ENCODE results near the gene C14orf180. TPM values are rescaled to one million over a fixed set of nuclear protein-coding genes. Genes with fewer than 3 reads are reported as not detected.

Gene C14orf180
- total RNA-seq, 1 experiment from 2014 or later, result not detected

DNA sequence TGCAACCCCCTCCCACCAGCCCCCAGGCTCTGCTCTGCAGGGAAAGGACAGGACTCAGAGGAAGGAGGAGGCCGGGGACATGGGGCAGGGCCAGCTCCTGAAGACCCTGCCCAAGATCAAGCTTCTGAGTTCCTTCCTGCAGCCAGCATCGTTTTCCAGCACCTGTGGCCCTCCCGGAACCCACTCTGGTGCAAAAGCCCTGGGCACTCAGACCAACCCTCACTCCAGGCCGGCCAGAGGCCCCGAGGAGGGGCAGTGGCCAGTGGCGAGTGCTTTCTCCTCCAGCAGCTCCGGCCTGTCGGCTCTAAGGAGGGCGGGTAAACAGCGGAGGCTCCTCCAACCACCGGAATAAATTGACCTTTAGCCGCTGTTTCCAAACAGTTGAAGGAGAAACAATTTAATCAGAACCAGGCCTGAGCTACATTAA, 14.2 kb downstream of the C14orf180 start:
- DNase-seq (ENCODE audit: low spot score), result no peak

DNA sequence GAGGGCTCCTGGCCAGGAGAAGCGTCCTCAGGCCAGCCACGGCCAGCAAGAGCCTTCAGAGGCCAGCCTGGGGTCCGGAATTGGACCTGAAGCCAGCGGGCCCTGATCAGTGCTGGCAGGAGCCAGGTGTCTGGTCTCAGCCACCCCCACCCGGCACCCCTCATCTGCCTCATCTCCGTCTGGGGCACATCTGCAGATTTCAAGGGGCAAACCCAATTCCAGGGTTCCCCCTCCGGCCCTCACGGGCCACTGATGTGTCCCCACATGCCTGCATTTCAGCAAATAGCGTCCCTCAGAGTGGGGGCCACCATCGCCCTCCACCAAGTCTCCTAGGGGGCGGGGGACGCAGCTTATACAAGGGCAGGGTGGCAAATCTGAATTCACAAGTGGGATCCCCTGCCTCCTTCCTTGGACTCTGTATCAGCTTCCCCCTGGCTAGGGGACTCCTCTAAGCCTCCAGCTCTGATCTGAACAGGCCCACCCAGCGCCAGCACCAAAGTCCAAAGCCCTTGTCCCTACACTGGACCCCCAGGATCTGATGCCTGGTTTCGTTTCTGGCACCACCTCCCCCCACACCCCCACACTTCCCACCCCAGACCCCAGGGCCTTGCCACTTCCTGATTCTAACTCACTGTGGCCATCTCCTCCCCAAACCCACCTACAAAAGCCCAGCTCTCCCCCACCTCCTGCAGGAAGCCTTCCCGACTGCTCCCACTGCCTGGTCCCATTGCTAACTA, 14.9 kb downstream of the C14orf180 start:
- DNase-seq (ENCODE audit: low spot score), result no peak

GRCh38 chr14:104595116-104595675, 15.6 kb downstream of the C14orf180 start:
- DNase-seq (ENCODE audit: low spot score), result no peak

GRCh38 chr14:104595911-104596450, 16.4 kb downstream of the C14orf180 start:
- DNase-seq (ENCODE audit: low spot score), result no peak

DNA sequence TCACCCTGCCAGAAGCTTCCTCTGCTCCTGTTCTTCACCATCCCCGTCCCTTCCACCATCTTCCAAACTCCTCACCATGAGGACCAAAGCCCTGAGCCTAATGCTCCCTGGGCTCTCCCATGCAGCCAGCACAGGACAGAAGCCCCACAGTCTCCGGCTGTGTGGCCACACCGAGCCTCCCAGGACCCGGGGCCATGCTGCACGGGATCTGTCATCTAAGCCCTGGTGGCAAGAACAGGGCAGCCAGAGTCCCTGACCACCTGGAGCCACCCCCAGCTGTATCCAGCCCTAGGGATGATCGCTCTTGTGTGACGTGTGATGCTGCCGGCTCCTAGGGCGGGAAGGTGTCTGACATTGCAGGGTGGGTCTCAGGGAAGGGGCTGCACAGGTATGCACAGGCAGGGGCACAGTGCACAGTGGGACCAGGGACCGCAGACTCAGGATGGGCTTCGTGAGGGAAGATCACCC, 16.9 kb downstream of the C14orf180 start:
- no peak for DNase-seq (ENCODE audit: low spot score)

DNA sequence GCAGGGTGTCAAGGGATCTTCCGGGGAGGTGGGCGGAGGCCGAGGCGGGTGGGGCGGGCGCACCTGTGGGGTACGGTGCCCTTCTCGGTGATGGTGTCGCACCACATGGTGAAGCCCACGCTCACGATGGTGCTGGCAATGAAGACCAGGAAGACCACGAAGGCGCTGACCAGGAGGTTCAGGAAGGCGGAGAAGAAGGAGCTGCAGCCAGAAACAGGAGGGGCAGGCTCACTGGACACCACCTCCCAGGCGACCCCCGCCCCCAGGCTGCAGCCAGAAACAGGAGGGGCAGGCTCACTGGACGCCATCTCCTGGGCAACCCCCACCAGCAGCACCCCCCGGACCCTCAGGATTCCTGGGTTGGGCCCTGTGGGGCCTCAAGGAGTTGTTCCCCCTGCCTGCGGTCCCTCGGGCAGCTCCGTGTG, 17.4 kb downstream of the C14orf180 start:
- DNase-seq (ENCODE audit: low spot score), result no peak

- DNase-seq (ENCODE audit: low spot score), result no peak
Measured at GRCh38 chr14:104597576-104597975, 18.0 kb downstream of the C14orf180 start.

DNA sequence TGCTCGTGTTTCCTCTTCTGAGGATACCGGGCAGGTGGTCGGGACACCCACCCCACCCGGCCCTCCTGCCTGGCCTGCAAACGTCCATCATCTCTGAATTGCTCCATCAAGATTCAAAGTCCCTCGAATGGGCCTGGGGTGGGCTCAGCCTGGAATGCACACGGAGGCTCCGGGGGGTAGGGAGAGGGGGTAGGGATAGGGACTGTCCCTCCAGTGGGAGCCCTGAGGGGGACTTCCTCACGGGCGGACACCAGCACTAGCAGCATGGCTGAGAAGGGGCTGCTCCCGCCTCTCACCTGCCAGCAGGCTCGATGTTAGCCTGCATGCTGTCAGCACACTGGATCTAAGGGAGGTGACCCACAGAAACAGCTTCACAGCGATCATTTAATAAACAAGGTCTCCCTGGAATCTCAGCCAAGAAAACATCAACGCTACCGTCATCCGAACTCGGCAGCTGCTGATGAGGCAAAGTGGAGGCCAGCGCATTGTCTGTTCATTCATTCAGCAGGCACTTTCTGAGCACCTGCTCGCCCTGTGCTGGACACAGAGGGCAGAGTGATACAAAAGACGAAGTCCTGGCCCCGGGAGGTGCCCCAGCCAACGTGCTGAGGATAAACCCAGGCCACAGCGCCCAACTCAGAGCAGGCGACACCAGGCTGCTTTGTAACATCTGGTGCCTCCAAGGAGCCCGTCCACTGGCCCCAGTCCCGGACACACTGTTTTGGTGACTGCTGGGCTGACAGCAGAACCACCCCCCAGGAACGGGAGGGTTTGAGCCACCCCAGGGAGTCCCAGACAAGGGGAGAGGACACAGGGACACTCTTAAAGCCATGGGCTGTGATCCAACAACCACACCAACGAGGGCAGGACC, 18.7 kb downstream of the C14orf180 start:
- no peak for DNase-seq (ENCODE audit: low spot score)

GRCh38 chr14:104598910-104599273, 19.3 kb downstream of the C14orf180 start:
- DNase-seq (ENCODE audit: low spot score), result no peak

GRCh38 chr14:104599446-104599845, 19.9 kb downstream of the C14orf180 start:
- DNase-seq (ENCODE audit: low spot score), result no peak

DNA sequence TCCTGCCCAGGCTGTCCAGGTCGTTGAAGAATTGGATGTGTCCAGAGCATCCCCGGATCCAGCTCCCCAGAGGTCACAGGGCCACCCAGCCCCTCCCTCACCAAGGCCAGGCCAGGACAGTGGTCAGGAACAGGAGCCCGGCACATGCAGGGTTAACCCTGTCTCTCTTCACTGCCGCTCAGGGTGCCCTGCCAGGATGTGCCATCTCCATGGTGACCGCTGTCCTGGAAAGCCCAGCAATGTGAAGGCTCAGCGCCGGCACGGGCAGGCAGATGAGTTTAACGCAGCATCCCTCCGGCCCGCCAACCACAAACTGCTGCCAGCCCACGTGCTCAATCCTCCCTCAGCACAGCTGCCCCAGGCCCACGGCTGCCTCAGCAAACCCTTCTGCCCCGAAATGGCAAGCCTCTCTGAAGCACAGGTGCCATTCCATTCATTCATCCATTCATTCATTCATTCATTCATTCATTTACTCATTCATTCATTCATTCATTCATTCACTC, 20.6 kb downstream of the C14orf180 start:
- peak; percentile 26 for DNase-seq (ENCODE audit: low spot score)

GRCh38 chr14:104600805-104601204, 21.2 kb downstream of the C14orf180 start:
- DNase-seq (ENCODE audit: low spot score), result no peak

DNA sequence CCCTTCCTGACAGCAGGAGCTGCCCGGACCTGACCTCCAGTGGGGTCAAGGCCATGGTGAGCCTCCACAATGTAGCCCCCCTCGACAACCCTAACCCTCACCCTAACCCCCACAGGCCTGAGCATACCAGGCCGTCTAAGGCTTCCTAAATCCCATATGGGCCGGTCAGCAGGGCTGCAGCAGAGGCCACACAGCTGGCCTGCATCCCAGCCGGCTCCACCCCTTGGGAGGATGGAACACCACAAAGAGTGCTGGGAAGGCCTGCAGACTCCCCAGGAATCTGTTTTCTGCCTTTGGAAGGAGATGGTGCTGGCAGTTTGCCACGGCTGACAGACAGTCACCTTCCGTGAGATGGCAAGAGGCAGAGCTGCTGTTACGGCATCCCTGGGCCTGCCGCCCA, 22.2 kb downstream of the C14orf180 start:
- DNase-seq (ENCODE audit: low spot score), result peak; percentile 25

- no peak for DNase-seq (ENCODE audit: low spot score)
Measured at GRCh38 chr14:104602315-104602932, 22.9 kb downstream of the C14orf180 start.

DNA sequence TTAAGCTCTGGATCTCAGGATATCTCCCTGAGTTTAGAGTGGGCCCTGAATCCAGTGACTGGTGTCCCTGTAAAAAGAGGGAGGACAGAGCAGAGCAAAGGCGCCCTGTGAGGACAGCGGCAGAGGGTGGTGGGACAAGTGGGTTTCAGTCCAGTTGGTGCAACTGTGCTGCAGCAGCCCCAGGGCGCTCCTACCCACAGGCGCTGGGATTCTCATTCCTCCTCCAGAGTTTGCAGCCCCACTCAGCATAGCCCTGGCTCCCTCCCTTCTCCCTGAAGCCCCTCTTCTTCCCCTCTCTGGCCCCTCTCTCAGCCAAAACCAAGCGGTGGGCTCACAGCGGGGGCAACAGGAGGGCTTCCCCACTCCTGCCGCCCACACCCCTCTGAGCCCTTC, 23.4 kb downstream of the C14orf180 start:
- no peak for DNase-seq (ENCODE audit: low spot score)

- DNase-seq (ENCODE audit: low spot score), result no peak
Measured at GRCh38 chr14:104603711-104604401, 24.3 kb downstream of the C14orf180 start.

- no peak for DNase-seq (ENCODE audit: low spot score)
Measured at GRCh38 chr14:104604458-104605449, 25.2 kb downstream of the C14orf180 start, which contains the start of gene TMEM179. Gene TMEM179 (minus strand): TSS chr14:104604772. CDS start chr14:104604741, 31 bp downstream.

DNA sequence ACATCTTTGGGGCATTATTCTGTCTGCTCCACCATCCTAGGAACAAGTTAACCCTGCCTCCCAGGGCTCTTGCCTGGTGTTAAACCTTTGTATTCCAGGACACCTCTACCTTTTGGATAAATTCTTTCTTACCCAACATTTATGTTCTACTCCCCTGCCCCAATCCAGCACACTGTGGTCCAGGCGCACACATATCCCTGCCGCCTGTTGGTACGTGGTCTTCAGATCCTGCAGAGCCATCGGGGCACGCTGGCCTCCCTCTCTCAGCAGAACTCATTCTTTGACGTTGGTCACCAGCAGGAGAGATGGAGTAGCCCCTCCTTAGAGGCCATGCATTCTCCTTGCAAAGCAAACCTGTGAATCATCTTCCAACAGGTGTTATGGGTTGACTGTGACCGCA, 30.1 kb downstream of the C14orf180 start:
- DNase-seq (ENCODE audit: low spot score), result no peak

GRCh38 chr14:104610749-104611310, 31.3 kb downstream of the C14orf180 start:
- DNase-seq (ENCODE audit: low spot score), result no peak
